Prostate gland (tissue), 2 donors: Measurements from ENCODE around the gene LIMS4. TPM values are rescaled to one million over a fixed set of nuclear protein-coding genes. Genes with fewer than 3 reads are reported as not detected.
"Not testable (repeated sequence)": the region's sequence is repeated elsewhere in the genome, so short reads cannot be mapped to it uniquely, and the experiment has no call there.

ENCODE experiments used
- DNase-seq: peaks from one replicate; pipeline ENCODE4 v3.0.0-alpha.2; 2019; ENCODE audit warnings: low spot score
- H3K27ac ChIP-seq, 2 donors: fragments of 200-600 bp; sonication (generic); 2 replicates each; pipeline ENCODE4 v1.5.1; 2017 to 2019
- H3K27me3 ChIP-seq: fragments of 200-600 bp; sonication (generic); replicated peaks from 2 replicates; pipeline ENCODE4 v1.5.1; 2019; ENCODE audit not compliant: insufficient read depth
- H3K36me3 ChIP-seq, 2 donors: fragments of 200-600 bp; sonication (generic); 1 replicate in 1 of 2; 2 replicates in 1 of 2; pipeline versions ENCODE4 v1.5.1 to v1.8.1; 2017 to 2019
- H3K4me1 ChIP-seq: fragments of 200-600 bp; sonication (generic); replicated peaks from 2 replicates; pipeline ENCODE4 v1.5.1; 2019
- H3K4me3 ChIP-seq, 2 donors: fragments of 200-600 bp; sonication (generic); 2 replicates each; pipeline ENCODE4 v1.5.1; 2017 to 2019
- H3K9me3 ChIP-seq: fragments of 200-600 bp; sonication (generic); 2 replicates; pipeline ENCODE4 v1.5.1; 2017
- WGBS: methylation state at CpG from one replicate; pipeline ENCODE4 v1.1.5; 2018; 5-methylcytosine and 5-hydroxymethylcytosine counted together
- intact Hi-C: fragments of 100-400 bp; cut with DNase I; formaldehyde crosslinking; loops from one replicate; pipeline ENCODE4 v1.14.2; 2022
- total RNA-seq, 2 donors: library from RNA; depleted of rRNA; stranded (reverse); fragments of >200 nt; gene quantifications; one replicate each; pipeline ENCODE4 v1.1.0, GENCODE V29; 2016

Gene LIMS4
- 10 to 100 TPM in 1 of 2 donors, not detected in 1; 10.8 TPM for total RNA-seq

GRCh38 chr2:110472171-110473058 is at the start of gene LIMS4:
TSS of gene LIMS4 (minus strand) at chr2:110472816. CDS start at chr2:110472778, 38 bp downstream.
- H3K27ac ChIP-seq, H3K4me1 ChIP-seq, H3K4me3 ChIP-seq, H3K9me3 ChIP-seq, DNase-seq, H3K27me3 ChIP-seq, intact Hi-C loops, H3K36me3 ChIP-seq: not testable (repeated sequence)
- no CpG with 5 or more reads among the region's 29 CpGs for WGBS

GRCh38 chr2:110499755-110500377 is 27.2 kb upstream of the LIMS4 start:
- DNase-seq, H3K27me3 ChIP-seq, H3K36me3 ChIP-seq, H3K9me3 ChIP-seq, H3K27ac ChIP-seq, H3K4me3 ChIP-seq, intact Hi-C loops, H3K4me1 ChIP-seq: not testable (repeated sequence)
- WGBS: no CpG with 5 or more reads among the region's 8 CpGs

- H3K9me3 ChIP-seq, intact Hi-C loops, H3K27ac ChIP-seq, DNase-seq, H3K4me3 ChIP-seq, H3K4me1 ChIP-seq, H3K27me3 ChIP-seq, H3K36me3 ChIP-seq: not testable (repeated sequence)
- no CpG with 5 or more reads among the region's 6 CpGs for WGBS
Observed at GRCh38 chr2:110496027-110496426, 23.4 kb upstream of the LIMS4 start.

GRCh38 chr2:110494488-110494887 is 21.9 kb upstream of the LIMS4 start:
- H3K4me3 ChIP-seq, H3K4me1 ChIP-seq, intact Hi-C loops, H3K27ac ChIP-seq, H3K36me3 ChIP-seq, H3K9me3 ChIP-seq, H3K27me3 ChIP-seq, DNase-seq: not testable (repeated sequence)
- no CpG with 5 or more reads among the region's 3 CpGs for WGBS

GRCh38 chr2:110488991-110489390 is 16.4 kb upstream of the LIMS4 start:
- H3K9me3 ChIP-seq, DNase-seq, H3K27ac ChIP-seq, H3K36me3 ChIP-seq, intact Hi-C loops, H3K27me3 ChIP-seq, H3K4me3 ChIP-seq, H3K4me1 ChIP-seq: not testable (repeated sequence)
- WGBS: no CpG with 5 or more reads among the region's 1 CpG

GRCh38 chr2:110482697-110483096 is 10.1 kb upstream of the LIMS4 start:
- H3K4me1 ChIP-seq, intact Hi-C loops, H3K27me3 ChIP-seq, H3K27ac ChIP-seq, H3K9me3 ChIP-seq, H3K4me3 ChIP-seq, DNase-seq, H3K36me3 ChIP-seq: not testable (repeated sequence)
- no CpG with 5 or more reads among the region's 4 CpGs for WGBS

- H3K4me1 ChIP-seq, H3K36me3 ChIP-seq, H3K4me3 ChIP-seq, H3K27me3 ChIP-seq, DNase-seq, H3K9me3 ChIP-seq, H3K27ac ChIP-seq, intact Hi-C loops: not testable (repeated sequence)
- WGBS: no CpG with 5 or more reads among the region's 3 CpGs
Observed at GRCh38 chr2:110481200-110481599, 8.6 kb upstream of the LIMS4 start.

- H3K9me3 ChIP-seq, DNase-seq, intact Hi-C loops, H3K4me3 ChIP-seq, H3K27me3 ChIP-seq, H3K27ac ChIP-seq, H3K36me3 ChIP-seq, H3K4me1 ChIP-seq: not testable (repeated sequence)
- no CpG with 5 or more reads among the region's 4 CpGs for WGBS
Observed at GRCh38 chr2:110480084-110480483, 7.5 kb upstream of the LIMS4 start.

GRCh38 chr2:110477370-110477769 is 4.8 kb upstream of the LIMS4 start:
- H3K27me3 ChIP-seq, H3K36me3 ChIP-seq, H3K4me3 ChIP-seq, intact Hi-C loops, DNase-seq, H3K9me3 ChIP-seq, H3K27ac ChIP-seq, H3K4me1 ChIP-seq: not testable (repeated sequence)
- no CpG with 5 or more reads among the region's 7 CpGs for WGBS

GRCh38 chr2:110476952-110477351 is 4.3 kb upstream of the LIMS4 start:
- H3K9me3 ChIP-seq, H3K27me3 ChIP-seq, H3K4me3 ChIP-seq, H3K36me3 ChIP-seq, H3K4me1 ChIP-seq, H3K27ac ChIP-seq, intact Hi-C loops, DNase-seq: not testable (repeated sequence)
- WGBS: no CpG with 5 or more reads among the region's 6 CpGs

- H3K36me3 ChIP-seq, H3K27me3 ChIP-seq, H3K4me3 ChIP-seq, DNase-seq, H3K9me3 ChIP-seq, intact Hi-C loops, H3K4me1 ChIP-seq, H3K27ac ChIP-seq: not testable (repeated sequence)
- WGBS: no CpG with 5 or more reads among the region's 3 CpGs
Observed at GRCh38 chr2:110475627-110476359, 3.2 kb upstream of the LIMS4 start.

- H3K27ac ChIP-seq, intact Hi-C loops, H3K9me3 ChIP-seq, H3K4me3 ChIP-seq, H3K36me3 ChIP-seq, H3K4me1 ChIP-seq, H3K27me3 ChIP-seq, DNase-seq: not testable (repeated sequence)
- WGBS: no CpG with 5 or more reads among the region's 4 CpGs
Observed at GRCh38 chr2:110474898-110475297, 2.3 kb upstream of the LIMS4 start.
